GM12878 (cell line): ENCODE data around the gene RFX1. TPM values are rescaled to one million over a fixed set of nuclear protein-coding genes. Genes with fewer than 3 reads are reported as not detected.

ENCODE experiments used
- ATAC-seq: fragments of 200-7000 bp; cut with Tn5 transposase; 3 replicates; pipeline ENCODE4 v1.9.1; 2020; ENCODE audit warnings: mild to moderate bottlenecking, moderate library complexity
- BruUV-seq: library from RNA; stranded (reverse); fragments of 400-500 nt; replicated peaks from 2 replicates; lab custom pipeline; 2021; lab: Mats Ljungman, UMichigan
- CTCF ChIA-PET: fragments of 300-600 bp; sonication (Branson Sonifier 250); formaldehyde crosslinking; extraction: SDS; loops from one replicate; lab custom pipeline; 2021; ENCODE audit warnings: inconsistent platforms; lab: Yijun Ruan, JAX
- POLR2A ChIA-PET: fragments of 350-600 bp; formaldehyde crosslinking; extraction: SDS; loops from one replicate; lab custom pipeline; 2021; ENCODE audit warnings: inconsistent platforms; lab: Charles Lee
- RAD21 ChIA-PET: fragments of 300-600 bp; sonication (Branson Sonifier 250); formaldehyde crosslinking; loops from one replicate; lab custom pipeline; 2023; ENCODE audit warnings: antibody characterized with exemption; ENCODE audit not compliant: unreplicated experiment; lab: Charles Lee
- SMC1A ChIA-PET: fragments of 300-600 bp; sonication (Branson Sonifier 250); formaldehyde crosslinking; loops from one replicate; lab custom pipeline; 2023; ENCODE audit not compliant: unreplicated experiment, uncharacterized antibody; lab: Charles Lee
- DNase-seq: peaks from one replicate; pipeline ENCODE4 v3.0.0-alpha.2; 2011; ENCODE audit warnings: low read depth, low spot score
- FAIRE-seq: peaks from 3 replicates; lab custom pipeline; 2011; peaks lifted over from hg19 to GRCh38; lab: Jason Lieb, UNC
- H2AFZ ChIP-seq: 2 replicates; pipeline ENCODE4 v1.6.0; 2011; ENCODE audit warnings: low read depth, low read length, control low read depth; ENCODE audit not compliant: control insufficient read depth
- H3K27ac ChIP-seq: 2 replicates; pipeline ENCODE4 v1.5.1; 2011; ENCODE audit warnings: control low read depth; ENCODE audit not compliant: control insufficient read depth, insufficient read depth
- H3K27me3 ChIP-seq, 2 experiments: replicated peaks in 1 of 2; 2 replicates each; pipeline versions ENCODE4 v1.6.0 to v1.6.1; 2011; ENCODE audit warnings: low read length in 1 of 2; ENCODE audit not compliant: control insufficient read depth in 2 of 2, insufficient read depth in 2 of 2
- H3K36me3 ChIP-seq, 2 experiments: 2 replicates each; pipeline ENCODE4 v1.5.1; 2011; ENCODE audit warnings: low read length in 1 of 2; ENCODE audit not compliant: control insufficient read depth in 2 of 2, insufficient read depth in 2 of 2
- H3K4me1 ChIP-seq: 2 replicates; pipeline ENCODE4 v1.6.1; 2011; ENCODE audit warnings: mild to moderate bottlenecking, low read length, moderate library complexity, mixed read lengths; ENCODE audit not compliant: control insufficient read depth, insufficient read depth
- H3K4me2 ChIP-seq: 2 replicates; pipeline ENCODE4 v1.6.0; 2011; ENCODE audit warnings: control low read depth; ENCODE audit not compliant: control insufficient read depth, insufficient read depth
- H3K4me3 ChIP-seq: fragments of 200-600 bp; sonication (generic); 2 replicates; pipeline ENCODE4 v1.5.1; 2016
- H3K79me2 ChIP-seq: 2 replicates; pipeline ENCODE4 v1.6.0; 2011; ENCODE audit warnings: low read length; ENCODE audit not compliant: control insufficient read depth, insufficient read depth
- H3K9ac ChIP-seq: 2 replicates; pipeline ENCODE4 v1.8.0; 2011; ENCODE audit warnings: low read length, control low read depth, mixed read lengths; ENCODE audit not compliant: control insufficient read depth, insufficient read depth
- H3K9me3 ChIP-seq: replicated peaks from 3 replicates; pipeline ENCODE4 v1.5.1; 2011; ENCODE audit warnings: mild to moderate bottlenecking, low read length; ENCODE audit not compliant: control insufficient read depth, insufficient read depth
- H4K20me1 ChIP-seq: 2 replicates; pipeline ENCODE4 v1.6.0; 2011; ENCODE audit not compliant: control insufficient read depth, insufficient read depth
- DPF2 ChIP-seq: fragments of 450-650 bp; IDR thresholded peaks from 2 replicates; pipeline ENCODE4 v1.6.1; 2017; ENCODE audit warnings: mild to moderate bottlenecking
- FOS ChIP-seq: IDR thresholded peaks from 3 replicates; pipeline ENCODE4 v1.6.1; 2011; ENCODE audit warnings: borderline replicate concordance; ENCODE audit not compliant: insufficient read length; ENCODE audit errors: extremely low read depth
- IKZF1 ChIP-seq: fragments of 450-650 bp; conservative IDR thresholded peaks from 2 replicates; pipeline ENCODE4 v1.6.1; 2017; ENCODE audit warnings: antibody characterized with exemption, mild to moderate bottlenecking
- LARP7 ChIP-seq: fragments of 450-650 bp; IDR thresholded peaks from 2 replicates; pipeline ENCODE4 v1.6.1; 2017; ENCODE audit warnings: mild to moderate bottlenecking
- NFYA ChIP-seq: IDR thresholded peaks from 2 replicates; pipeline ENCODE4 v1.6.1; 2011; ENCODE audit warnings: low read depth, mild to moderate bottlenecking, low read length, improper control_type of control experiment, borderline replicate concordance
- PRDM15 ChIP-seq: fragments of 450-650 bp; formaldehyde crosslinking; IDR thresholded peaks from 2 replicates; pipeline ENCODE4 v1.4.0; 2020; ENCODE audit warnings: mild to moderate bottlenecking, moderate library complexity
- RBBP5 ChIP-seq: fragments of 200-600 bp; sonication (generic); conservative IDR thresholded peaks from 2 replicates; pipeline ENCODE4 v1.6.1; 2016
- REST ChIP-seq: IDR thresholded peaks from 2 replicates; pipeline ENCODE4 v1.6.1; 2012; ENCODE audit warnings: mild to moderate bottlenecking, low read depth, low read length
- SIX5 ChIP-seq: IDR thresholded peaks from 2 replicates; pipeline ENCODE4 v1.6.1; 2011; ENCODE audit warnings: mild to moderate bottlenecking, low read depth, low read length, moderate library complexity; ENCODE audit not compliant: severe bottlenecking
- STAT1 ChIP-seq: fragments of 450-650 bp; conservative IDR thresholded peaks from 2 replicates; pipeline ENCODE4 v1.6.1; 2014; ENCODE audit warnings: antibody characterized with exemption, mild to moderate bottlenecking
- TBL1XR1 ChIP-seq: IDR thresholded peaks from 2 replicates; pipeline ENCODE4 v1.6.1; 2012; ENCODE audit warnings: low read depth, low read length, improper control_type of control experiment
- USF1 ChIP-seq: IDR thresholded peaks from 2 replicates; pipeline ENCODE4 v1.6.1; 2011; ENCODE audit warnings: borderline replicate concordance, low read depth, mild to moderate bottlenecking, moderate library complexity, mixed read lengths, low read length; ENCODE audit not compliant: insufficient read depth; ENCODE audit errors: extremely low read length
- ZSCAN29 ChIP-seq: fragments of 450-650 bp; IDR thresholded peaks from 2 replicates; pipeline ENCODE4 v1.6.1; 2017; ENCODE audit warnings: mild to moderate bottlenecking, moderate library complexity
- WGBS: methylation state at CpG from one replicate; pipeline ENCODE4 v1.1.6; 2016; ENCODE audit warnings: low lambda C conversion rate; ENCODE audit not compliant: insufficient replicate concordance, insufficient coverage; ENCODE audit errors: missing lambda C conversion rate; 5-methylcytosine and 5-hydroxymethylcytosine counted together
- in situ Hi-C: fragments of 300-500 bp; cut with MboI; formaldehyde crosslinking; loops from 9 replicates; pipeline ENCODE4 v1.14.3; 2018; ENCODE audit warnings: mixed read lengths
- intact Hi-C: fragments of 100-400 bp; cut with micrococcal nuclease; formaldehyde crosslinking; loops from one replicate; pipeline ENCODE4 v1.14.2; 2022; ENCODE audit not compliant: unreplicated experiment
- polyA plus RNA-seq, 11 experiments: library from polyadenylated mRNA; depleted of rRNA in 4 of 11; unstranded in 6 of 11; stranded (reverse) in 5 of 11; fragments of >200 nt; fragmentation: Nextera tagmentation in 4 of 11; fragmentation: Illumina TruSeq in 1 of 11; extraction: Ambion mirVana in 4 of 11; extraction: Trizol in 1 of 11; gene quantifications; 1 replicate in 1 of 11; 2 replicates in 10 of 11; pipeline versions ENCODE4 v1.2.1 to v1.2.3, GENCODE V29; 2011 to 2016; ENCODE audit warnings: inconsistent platforms in 2 of 11, missing spikeins in 2 of 11, low read depth in 1 of 11
- total RNA-seq, 4 experiments: library from RNA; depleted of rRNA in 3 of 4; stranded (reverse); fragments of >200 nt in 3 of 4; fragmentation: Illumina TruSeq in 1 of 4; extraction: Trizol in 1 of 4; gene quantifications; 2 replicates each; pipeline versions ENCODE4 v1.2.1 to v1.2.3, GENCODE V29; 2013 to 2021

The RFX1 gene
- total and polyA plus RNA-seq, 10 of the 15 experiments (the other 5 are each of a cell fraction or from before 2014, with no cell fraction given), result 0.05 to 11.0 (median 1.5) TPM

GRCh38 chr19:13984186-13984585 is 21.9 kb downstream of the RFX1 start (continued):
- TF ChIP-seq PRDM15 (CRISPR knock-in tag), result no peak

- no peaks in the 10 kb centered on the region for H3K9me3 ChIP-seq
- DNase-seq (no peak), ATAC-seq (no peak), FAIRE-seq (no peak)
- ChIA-PET SMC1A (no interaction called here), RAD21 (interaction anchor here (0.6 kb wide), 1 partner anchor 70 kb away, joined by 3 read pairs; no protein-coding TSS in a partner anchor), CTCF (interaction anchor here (0.8 kb wide), 1 partner anchor 89 kb away, joined by 4 read pairs; the partner anchor contains the start of gene MISP3), POLR2A (no interaction called here)
- no peak overlapping the region for H3K27ac ChIP-seq
- peaks cover 27% of the 10 kb centered on the region for H3K4me1 ChIP-seq
- no peak overlapping the region for H3K4me2 ChIP-seq
- H2AFZ ChIP-seq, result no peak overlapping the region
- no peaks in the 10 kb centered on the region for H3K79me2 ChIP-seq
- intact Hi-C loops (loop anchor here (10.0 kb wide), 1 partner anchor 51 kb away; the partner anchor contains the start of gene IL27RA), in situ Hi-C loops (no loop called here)
- TF ChIP-seq ZSCAN29 (no peak), SIX5 (no peak), FOS (no peak), STAT1 (no peak), NFYA (no peak), IKZF1 (no peak), DPF2 (no peak), USF1 (no peak), REST (no peak), LARP7 (no peak), RBBP5 (no peak), TBL1XR1 (no peak)
- no peaks in the 10 kb centered on the region; a peak in 1 of 4 replicates for H3K36me3 ChIP-seq
- WGBS, result 49% methylated on average over 19 of the region's 21 CpGs
- no peaks in the 10 kb centered on the region for H3K27me3 ChIP-seq
- no peak overlapping the region for H3K4me3 ChIP-seq
- H4K20me1 ChIP-seq, result no peaks in the 10 kb centered on the region
- no TSS peak for BruUV-seq
- no peak overlapping the region for H3K9ac ChIP-seq
Observed at GRCh38 chr19:13983213-13983889, 22.8 kb downstream of the RFX1 start.
